CD4-positive, alpha-beta T cell treated with Interleukin-12 subunit alpha and Interleukin-12 subunit beta, for 1 hour (primary cell): ENCODE measurements around the gene KRTAP10-2.
"Not testable (repeated sequence)": the region's sequence is repeated elsewhere in the genome, so short reads cannot be mapped to it uniquely, and the experiment has no call there.

Source experiments
- DNase-seq: peaks from one replicate; pipeline ENCODE4 v3.0.0-alpha.2; 2020

The KRTAP10-2 gene

GRCh38 chr21:44582055-44582454 lies 30.8 kb upstream of the KRTAP10-2 start:
- DNase-seq = no peak

- no peak for DNase-seq
Measured at GRCh38 chr21:44581158-44581557, 29.9 kb upstream of the KRTAP10-2 start.

DNA sequence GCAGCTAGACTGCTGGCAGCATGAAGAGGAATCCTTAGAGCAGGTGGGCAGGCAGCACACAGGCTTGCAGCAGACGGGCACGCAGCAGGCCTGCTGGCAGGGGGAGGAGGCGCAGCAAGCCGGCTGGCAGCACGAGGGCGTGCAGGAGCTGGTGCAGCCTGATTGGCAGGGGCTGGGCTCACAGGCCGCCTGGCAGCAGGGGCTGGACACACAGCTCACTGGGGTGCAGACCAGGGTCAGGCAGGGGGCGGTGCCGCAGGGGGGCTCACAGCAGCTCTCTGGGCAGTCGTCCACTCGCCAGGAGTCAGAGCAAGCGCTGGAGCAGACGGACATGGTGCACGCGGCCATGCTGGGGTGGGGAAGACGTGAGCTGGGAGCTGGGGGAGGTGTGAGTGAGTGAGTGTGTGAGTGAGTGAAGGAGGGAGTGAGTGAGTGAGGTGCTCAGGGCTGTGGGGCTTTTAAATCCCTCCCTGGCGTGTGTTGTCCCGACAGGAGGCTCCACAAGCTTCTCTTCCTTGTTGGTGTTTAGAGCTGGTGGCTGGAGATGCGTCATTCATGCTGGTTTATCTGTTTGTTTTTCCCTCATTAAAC lies 29.0 kb upstream of the KRTAP10-2 start, which contains the start of gene KRTAP10-5:
TSS of gene KRTAP10-5 (minus strand) at position 374 of the 591 bp plus-strand sequence. CDS start at position 348, 26 bp downstream.
- not testable (repeated sequence) for DNase-seq

GRCh38 chr21:44579833-44580144 lies 28.5 kb upstream of the KRTAP10-2 start:
- DNase-seq = no peak

DNA sequence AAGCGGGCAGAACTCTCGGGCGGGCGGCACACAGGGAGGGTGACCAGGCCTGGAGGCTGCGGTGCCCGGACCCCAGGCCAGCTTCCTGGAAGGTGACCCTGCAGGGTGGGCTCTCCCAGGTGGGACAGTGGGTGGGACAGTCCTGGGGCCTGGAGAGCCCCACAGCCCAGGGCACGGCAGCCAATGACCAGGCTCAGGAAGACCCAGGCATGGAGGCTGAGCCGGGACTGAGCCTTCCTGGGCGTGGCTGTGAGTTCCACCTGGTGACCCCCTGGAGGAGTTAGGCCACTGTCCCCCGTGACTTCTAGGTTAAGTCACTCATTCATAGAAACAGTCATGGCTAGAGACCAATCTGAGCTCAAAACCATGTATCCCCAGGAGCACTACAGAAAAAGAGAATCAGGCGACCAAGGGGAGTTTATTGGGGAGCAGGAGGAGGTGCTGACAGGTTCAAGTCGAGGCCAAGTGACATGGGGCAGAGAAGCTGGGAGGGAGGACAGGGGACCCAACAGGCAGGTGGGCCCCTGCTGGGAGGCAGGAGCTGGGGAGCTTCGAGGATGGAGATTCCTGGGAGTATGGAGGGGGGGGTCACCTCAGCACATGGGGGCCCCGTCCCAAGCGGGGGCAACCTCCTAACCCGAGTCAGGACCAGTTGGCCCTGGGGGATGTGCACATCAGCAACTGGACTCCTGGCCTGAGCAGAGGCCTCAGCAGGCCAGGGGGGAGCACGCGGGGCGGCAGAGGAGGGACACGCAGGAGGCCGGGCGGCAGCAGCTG lies 27.9 kb upstream of the KRTAP10-2 start:
- DNase-seq = no peak

DNA sequence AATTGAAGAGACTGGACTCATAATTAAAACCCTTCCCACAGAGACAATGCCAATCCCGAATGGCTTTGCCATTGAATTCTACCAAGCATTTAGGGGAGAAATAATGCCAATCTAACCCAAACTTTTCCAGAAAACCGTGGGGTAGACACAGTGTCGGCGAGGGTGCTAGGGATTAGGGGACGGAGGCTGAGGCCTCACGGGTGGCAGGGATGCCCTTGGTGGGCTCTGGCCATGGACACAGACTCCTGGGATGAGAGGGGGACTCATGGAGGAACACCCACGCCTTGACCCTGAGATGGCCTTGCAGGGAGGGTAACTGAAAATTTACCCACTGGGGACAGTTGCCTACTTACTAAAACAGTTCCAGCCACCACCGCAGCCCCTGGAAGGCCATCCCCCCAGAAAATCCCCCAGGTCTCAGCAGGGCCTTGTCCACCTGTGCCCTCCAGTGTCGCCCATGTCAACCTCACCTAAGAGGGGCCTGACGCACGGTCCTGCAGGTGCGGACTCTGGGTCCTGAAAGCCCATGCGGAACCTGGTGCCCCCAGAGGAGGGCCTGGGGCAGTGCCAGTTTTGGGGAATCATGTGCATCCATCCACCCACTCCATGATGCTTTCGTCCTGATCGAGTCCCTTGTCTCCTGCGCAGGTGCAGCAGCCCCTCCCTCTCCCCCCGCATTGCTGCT lies 27.2 kb upstream of the KRTAP10-2 start:
- DNase-seq = no peak

- DNase-seq = no peak
Measured at GRCh38 chr21:44576025-44576420, 24.7 kb upstream of the KRTAP10-2 start.

GRCh38 chr21:44575307-44576024 lies 24.2 kb upstream of the KRTAP10-2 start:
- DNase-seq = no peak

DNA sequence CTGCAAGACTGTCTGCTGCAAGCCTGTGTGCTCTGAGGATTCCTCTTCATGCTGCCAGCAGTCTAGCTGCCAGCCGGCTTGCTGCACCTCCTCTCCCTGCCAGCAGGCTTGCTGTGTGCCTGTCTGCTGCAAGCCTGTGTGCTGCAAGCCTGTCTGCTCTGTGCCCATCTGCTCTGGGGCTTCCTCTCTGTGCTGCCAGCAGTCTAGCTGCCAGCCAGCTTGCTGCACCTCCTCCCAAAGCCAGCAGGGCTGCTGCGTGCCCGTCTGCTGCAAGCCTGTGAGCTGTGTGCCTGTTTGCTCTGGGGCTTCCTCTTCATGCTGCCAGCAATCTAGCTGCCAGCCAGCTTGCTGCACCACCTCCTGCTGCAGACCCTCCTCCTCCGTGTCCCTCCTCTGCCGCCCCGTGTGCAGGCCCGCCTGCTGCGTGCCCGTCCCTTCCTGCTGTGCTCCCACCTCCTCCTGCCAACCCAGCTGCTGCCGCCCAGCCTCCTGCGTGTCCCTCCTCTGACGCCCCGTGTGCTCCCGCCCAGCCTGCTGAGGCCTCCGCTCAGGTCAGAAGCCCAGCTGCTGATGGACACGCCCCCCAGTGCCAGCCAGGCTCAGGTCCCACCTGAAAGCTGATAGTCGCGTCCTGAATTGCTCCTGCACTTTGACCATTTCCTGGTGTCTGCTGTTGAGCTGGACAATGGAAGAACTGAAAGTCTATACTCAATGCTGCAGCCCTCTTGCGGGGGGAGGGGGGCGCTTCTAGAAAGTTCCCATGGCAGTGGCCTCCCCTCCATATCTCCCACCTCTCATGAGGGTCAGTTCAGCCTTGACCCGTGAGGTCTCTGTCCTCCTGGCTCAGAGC lies 23.4 kb upstream of the KRTAP10-2 start:
- no peak for DNase-seq

DNA sequence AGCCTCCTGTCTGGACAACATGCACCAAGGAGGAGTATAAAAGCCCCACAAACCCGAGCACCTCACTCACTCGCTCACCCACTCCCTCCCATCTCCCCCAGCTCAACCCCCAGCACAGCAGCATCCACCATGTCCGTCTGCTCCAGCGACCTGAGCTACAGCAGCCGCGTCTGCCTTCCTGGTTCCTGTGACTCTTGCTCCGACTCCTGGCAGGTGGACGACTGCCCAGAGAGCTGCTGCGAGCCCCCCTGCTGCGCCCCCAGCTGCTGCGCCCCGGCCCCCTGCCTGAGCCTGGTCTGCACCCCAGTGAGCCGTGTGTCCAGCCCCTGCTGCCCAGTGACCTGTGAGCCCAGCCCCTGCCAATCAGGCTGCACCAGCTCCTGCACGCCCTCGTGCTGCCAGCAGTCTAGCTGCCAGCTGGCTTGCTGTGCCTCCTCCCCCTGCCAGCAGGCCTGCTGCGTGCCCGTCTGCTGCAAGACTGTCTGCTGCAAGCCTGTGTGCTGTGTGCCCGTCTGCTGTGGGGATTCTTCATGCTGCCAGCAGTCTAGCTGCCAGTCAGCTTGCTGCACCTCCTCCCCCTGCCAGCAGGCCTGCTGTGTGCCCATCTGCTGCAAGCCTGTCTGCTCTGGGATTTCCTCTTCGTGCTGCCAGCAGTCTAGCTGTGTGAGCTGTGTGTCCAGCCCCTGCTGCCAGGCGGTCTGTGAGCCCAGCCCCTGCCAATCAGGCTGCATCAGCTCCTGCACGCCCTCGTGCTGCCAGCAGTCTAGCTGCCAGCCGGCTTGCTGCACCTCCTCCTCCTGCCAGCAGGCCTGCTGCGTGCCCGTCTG lies 22.5 kb upstream of the KRTAP10-2 start, which contains the start of gene KRTAP10-4:
TSS of gene KRTAP10-4 (plus strand) at position 100 of the 827 bp plus-strand sequence. CDS start at position 130, 30 bp downstream.
- not testable (repeated sequence) for DNase-seq

DNA sequence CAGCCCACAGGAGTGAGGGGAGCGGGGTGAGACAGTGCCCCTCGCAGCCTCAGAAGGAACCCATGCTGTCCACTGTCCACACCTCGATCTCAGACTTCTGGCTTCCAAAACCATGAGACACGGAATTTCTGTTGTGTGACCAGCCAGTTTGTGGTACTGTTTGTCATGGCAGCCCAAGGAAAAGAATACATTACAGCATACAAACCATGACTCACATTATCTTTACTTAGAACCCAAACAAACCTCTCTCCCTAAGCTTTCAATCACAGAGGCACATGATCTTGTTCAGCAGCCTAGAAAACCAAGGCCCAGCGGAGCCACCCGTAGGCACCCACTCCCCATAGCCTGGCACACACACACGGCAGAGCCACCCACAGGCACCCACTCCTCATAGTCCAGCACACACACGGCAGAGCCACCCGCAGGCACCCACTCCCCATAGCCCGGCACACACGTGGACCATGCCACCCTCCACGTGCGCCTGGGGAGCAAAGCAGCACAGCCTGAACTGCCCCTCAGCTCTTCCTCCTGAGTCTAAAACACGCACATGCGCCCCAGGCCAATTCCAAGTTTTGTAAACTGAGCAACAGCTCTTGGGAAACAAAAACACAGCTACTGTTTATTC lies 21.8 kb upstream of the KRTAP10-2 start:
- no peak for DNase-seq

DNA sequence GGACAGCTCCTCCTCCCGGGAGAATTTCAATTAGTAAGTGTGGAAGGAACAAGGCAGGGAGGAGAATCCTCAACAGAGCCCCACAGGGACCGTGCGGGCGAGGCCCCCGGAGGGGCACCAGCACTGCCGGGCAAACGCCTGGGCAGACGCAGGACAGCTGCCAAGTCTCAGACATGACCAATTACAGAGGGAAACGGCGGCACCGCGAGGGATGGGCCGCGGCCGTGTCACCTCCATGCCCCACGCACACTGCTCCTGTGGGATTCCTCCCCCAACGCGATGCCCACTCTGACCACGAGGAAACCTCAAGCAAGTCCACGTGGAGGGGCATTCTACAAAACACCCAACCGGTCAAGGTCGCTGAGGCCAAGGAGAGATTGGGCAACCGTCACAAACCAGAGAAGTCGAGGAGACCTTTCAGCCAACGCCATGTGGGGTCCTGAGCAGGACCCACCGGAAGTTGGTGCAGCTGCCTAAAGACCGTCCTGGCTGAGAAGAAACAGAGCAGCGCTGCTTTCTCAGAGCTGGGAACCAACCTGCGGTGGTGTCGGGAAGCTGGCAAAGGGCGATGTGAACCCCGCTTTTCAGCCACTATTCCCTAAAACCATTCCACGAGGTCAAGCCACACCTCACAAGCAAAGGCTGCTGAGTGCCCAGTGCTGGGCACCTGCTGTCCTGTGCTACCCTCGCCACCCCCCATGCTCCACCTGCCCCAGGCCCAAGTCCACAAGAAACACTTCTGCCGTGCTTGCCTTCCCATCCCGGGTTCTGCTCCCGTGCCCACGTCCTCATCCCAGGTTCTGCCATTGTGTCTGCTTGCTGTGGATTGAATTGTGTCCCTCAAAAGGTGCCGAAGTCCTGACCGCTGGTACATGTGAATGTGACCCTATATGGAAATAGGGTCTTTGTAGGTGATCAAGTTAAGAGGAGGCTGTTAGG lies 20.8 kb upstream of the KRTAP10-2 start:
- DNase-seq = no peak

DNA sequence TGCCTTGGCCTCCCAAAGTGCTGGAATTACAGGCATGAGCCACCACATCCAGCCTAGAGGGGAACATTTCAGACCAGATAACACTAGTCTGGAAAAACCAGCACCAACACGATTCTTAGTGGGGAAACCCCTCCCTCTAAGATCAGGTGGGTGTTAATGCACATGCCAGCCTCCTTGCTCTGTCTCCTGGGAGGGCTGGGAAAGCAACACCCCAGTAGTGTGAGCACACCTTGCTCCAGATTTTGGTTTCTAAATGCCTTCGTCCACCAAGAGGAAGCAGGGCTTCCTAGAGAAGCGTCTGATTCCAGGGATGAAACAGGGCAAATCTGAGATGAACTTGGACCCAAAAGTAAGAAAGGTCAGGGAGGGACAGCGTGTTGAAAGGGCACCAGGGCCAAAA lies 20.0 kb upstream of the KRTAP10-2 start:
- no peak for DNase-seq

- no peak for DNase-seq
Measured at GRCh38 chr21:44569861-44570517, 18.7 kb upstream of the KRTAP10-2 start.

DNA sequence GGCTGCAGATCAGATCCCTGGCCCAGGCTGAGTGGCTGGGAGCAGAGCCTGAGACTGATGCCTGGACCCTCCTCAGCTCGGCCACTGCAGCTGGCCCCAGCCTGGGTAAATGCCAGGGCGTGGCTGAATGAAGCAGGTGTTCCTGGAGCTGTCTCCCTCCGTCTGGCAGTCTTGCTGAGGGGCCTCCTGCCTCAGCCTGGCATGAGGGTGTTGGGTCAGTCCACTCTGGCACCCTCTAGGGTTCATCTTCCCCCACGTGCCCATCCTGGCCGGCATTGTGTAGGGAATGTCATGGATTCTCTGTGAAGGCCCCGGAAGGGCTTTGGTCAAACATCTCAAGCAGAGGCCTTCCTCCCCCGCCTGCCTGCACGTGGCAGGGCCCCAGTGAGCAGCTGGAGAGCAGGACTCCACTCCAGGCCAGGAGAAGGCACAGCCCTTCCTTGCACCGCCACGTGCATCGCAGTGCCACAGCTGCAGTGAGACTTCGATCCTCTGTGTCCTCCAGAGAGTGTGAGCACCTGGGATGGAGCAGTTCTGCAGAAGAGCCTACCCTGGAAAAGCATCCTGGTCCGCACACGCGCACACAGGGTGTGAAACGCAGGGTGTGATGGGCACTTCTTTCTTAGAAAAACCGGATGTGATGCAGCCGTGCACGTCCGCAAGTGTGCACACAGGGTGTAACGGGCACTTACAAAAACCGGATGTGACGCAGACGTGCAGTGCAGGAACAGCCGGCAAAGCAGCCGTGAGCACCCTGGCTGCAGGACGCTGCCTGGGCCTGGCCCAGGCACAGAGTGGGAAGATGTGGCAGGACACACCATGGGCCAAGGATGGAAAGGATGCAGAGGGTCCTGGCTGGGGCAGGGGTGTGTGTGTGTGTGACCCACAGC lies 17.6 kb upstream of the KRTAP10-2 start:
- DNase-seq = no peak

- DNase-seq = no peak
Measured at GRCh38 chr21:44568261-44568660, 17.0 kb upstream of the KRTAP10-2 start.

- DNase-seq = no peak
Measured at GRCh38 chr21:44567481-44568171, 16.3 kb upstream of the KRTAP10-2 start.
